Fibroblast of mammary gland (primary cell): ENCODE results near the gene TBX4.
A peak's percentile ranks its signal among the peaks of the same experiment; 100 is the strongest.

Experiments used
- DNase-seq: peaks from one replicate; pipeline ENCODE4 v3.0.0-alpha.2; 2010; ENCODE audit warnings: low read depth
- H3K4me3 ChIP-seq: 2 replicates; pipeline ENCODE4 v1.5.1; 2011; ENCODE audit warnings: low read depth, mild to moderate bottlenecking, low read length, moderate library complexity; ENCODE audit not compliant: control insufficient read depth
- TF ChIP-seq, protein P1 (sequence below): conservative IDR thresholded peaks from 2 replicates; pipeline ENCODE4 v1.5.1; 2011; ENCODE audit warnings: low read depth, low read length, inconsistent platforms; ENCODE audit not compliant: control insufficient read depth, insufficient read depth

The TBX4 gene

DNA sequence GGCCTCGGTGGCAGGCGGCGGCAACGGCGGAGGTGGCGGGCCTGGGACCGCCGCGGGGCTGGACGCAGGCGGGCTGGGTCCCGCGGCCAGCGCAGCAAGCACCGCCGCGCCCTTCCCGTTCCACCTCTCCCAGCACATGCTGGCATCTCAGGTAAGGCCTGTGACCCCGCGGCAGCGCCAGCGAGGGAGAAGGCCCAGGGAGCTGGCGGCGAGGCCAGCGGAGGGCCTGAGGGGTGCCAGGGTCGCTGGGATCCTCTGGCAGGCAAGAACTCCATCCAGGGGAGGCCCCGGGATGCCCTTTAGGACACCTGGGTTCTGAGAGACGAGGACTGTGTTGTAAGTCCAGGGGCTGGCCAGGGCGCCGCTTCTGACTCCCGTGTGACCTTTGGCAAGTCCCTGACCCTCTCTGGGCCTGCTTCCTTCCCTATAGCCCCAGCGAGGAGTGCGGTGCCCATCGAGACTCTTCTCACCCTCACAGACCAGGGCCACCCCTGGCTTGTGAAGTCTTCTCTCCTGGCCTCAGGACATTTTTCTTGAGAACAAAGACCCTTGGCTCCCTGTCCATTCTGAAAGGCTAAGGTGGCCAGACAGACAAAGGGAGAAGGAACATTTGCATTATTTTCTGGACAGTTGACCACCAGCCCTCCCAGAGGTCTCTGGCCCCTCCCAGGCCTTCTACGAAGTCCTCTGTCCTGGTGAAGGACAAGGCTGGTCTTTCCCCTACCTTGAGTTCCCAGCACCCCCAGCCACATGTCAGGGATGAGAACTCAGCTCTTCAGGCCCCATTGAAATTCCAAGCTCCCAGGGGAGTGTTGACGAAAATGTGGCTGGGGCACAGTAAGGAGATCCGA, 46.3 kb upstream of the TBX4 start:
- DNase-seq = no peak
- no peak overlapping the region for H3K4me3 ChIP-seq
- TF ChIP-seq, protein P1, sequence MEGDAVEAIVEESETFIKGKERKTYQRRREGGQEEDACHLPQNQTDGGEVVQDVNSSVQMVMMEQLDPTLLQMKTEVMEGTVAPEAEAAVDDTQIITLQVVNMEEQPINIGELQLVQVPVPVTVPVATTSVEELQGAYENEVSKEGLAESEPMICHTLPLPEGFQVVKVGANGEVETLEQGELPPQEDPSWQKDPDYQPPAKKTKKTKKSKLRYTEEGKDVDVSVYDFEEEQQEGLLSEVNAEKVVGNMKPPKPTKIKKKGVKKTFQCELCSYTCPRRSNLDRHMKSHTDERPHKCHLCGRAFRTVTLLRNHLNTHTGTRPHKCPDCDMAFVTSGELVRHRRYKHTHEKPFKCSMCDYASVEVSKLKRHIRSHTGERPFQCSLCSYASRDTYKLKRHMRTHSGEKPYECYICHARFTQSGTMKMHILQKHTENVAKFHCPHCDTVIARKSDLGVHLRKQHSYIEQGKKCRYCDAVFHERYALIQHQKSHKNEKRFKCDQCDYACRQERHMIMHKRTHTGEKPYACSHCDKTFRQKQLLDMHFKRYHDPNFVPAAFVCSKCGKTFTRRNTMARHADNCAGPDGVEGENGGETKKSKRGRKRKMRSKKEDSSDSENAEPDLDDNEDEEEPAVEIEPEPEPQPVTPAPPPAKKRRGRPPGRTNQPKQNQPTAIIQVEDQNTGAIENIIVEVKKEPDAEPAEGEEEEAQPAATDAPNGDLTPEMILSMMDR = no peak

DNA sequence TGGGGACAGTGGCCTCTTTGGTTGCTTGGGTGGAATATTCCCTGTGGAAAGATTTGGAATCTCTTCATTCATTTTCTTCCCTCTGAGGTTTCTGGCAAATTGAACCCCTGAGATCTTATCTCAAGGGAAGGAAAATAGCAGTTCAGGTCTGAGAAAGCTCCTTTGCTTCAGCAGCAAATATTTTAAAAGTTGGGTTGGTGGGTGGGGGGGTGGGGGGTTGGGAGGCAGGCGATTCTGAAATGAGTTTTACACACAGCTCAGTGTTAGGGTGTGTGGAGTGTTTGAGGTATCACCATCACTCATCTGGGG, 45.7 kb upstream of the TBX4 start:
- TF ChIP-seq, protein P1 = no peak
- DNase-seq = no peak
- H3K4me3 ChIP-seq = no peak overlapping the region

DNA sequence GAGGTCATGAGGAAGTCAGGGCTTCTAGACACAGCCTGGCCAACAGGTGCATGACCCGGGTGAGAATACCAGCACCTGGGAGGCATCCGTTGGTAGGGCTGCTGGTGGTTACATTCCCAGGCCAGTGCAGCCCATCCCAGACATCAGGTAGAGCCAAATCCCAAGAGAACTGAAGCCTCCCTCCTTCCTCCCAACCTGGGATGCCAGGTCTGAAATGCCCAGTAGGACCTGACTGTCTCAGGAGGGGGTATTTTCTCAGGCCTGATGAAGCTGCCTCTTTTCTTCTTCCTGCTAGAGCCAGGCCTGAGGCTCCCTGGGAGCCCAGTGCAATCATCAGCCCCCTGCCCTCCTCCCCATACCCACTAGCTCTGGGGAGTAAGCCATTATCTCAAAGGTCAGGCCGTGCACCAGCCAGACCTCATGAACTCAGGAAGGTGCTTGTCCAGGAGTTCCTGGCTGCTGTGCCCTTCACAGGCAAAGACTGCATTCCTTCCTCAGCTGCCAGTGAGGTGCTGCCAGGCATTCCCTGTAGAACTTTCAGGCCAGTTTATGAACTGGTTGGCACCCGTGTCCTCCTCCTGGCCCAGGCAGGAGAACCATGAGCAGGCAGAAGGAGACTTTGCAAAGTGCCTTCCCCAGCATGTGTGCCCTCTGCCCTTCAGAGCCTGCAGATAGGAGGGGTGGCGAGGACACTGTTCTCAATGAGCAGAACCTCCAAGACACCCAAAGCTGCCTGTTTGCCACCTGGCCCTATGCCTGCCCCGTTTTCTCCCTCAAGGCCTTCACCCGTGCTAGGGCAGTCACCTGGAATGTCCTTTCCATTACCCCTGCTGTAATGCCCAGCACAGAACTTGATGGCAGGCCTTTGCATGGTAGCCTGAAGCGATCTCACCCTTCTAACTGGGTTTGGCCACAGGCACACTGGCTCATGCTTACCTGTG, 45.0 kb upstream of the TBX4 start:
- no peak overlapping the region for H3K4me3 ChIP-seq
- DNase-seq = no peak
- TF ChIP-seq, protein P1 = no peak

DNA sequence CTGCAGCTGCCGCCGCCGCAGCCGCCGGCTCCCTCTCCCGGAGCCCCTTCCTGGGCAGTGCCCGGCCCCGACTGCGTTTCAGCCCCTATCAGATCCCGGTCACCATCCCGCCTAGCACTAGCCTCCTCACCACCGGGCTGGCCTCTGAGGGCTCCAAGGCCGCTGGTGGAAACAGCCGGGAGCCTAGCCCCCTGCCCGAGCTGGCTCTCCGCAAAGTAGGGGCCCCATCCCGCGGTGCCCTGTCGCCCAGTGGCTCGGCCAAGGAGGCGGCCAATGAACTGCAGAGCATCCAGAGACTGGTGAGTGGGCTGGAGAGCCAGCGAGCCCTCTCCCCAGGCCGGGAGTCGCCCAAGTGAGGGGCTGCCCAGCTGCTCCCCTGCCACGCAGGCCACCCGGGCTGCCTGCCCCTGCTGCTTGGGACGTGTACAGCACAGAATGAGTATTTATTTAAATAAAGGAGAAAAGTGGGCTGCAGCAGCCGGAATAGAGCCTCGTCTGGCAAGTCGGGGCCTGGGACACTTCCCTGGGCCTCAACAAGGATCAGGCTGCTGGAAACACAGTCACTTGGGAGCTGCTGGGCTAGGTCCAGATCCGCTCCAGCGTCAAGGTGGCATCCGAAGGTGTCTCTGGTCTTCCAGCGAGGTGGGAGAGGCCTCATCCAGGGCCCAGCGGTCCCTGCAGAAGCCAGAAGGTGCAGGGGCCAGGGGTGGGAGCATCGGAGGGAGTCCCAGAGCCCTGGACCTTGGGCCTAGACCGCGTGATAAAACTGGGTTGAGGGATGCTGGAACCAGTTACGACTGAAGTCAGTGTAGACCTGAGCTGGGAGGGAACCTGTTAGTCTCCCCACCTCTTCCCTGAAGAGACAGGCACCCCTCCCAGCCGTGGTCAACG, 43.8 kb upstream of the TBX4 start:
- no peak for DNase-seq
- peak overlapping the region; percentile 0 for H3K4me3 ChIP-seq
- TF ChIP-seq, protein P1 = no peak

DNA sequence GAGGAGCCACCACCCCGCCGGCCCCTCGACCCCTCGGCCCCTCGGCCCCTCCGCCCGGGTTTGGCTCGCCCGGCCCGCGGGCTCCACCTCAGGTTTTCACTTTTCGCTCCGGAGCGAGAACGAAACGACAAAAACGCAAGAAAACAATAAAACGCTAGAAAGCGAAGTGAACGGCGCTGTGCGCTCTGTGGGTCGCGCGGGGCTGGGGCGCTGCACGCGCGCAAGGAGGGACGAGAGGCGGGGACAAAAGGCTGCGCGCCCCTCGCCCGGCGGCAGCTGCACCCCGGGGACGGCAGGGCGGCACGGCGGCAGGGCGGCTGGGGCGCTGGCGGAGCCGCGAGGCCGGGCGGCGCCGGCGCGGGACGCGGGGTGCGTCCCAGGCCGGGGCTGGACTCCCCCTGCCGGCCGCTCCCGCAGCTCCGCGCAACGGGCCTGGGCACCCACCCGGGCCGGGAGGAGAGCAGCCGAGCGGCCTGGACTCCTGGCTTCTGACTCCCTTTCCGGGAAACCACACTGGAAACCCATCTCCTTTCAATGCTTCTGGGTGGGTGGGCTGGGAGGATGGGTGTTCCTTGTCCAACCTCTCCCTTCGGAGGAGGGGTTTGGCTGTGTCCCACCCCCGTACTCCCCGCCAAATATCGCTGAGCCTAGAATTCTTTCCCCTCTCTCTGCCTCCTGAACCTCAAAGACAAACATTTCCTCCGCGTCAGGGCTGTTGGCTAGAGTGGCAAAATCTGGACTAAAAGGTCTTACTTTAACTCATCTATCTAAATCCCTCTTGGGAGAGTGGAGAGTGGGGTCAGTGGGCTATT, 42.7 kb upstream of the TBX4 start:
- DNase-seq = peak; percentile 72
- peak overlapping the region; percentile 29 for H3K4me3 ChIP-seq
- TF ChIP-seq, protein P1 = no peak
